HCT116 (cell line): ENCODE data around the gene PLEKHA5. TPM values are rescaled to one million over a fixed set of nuclear protein-coding genes. Genes with fewer than 3 reads are reported as not detected.

Source experiments
- ATAC-seq: fragments of 200-7000 bp; cut with Tn5 transposase; 2 replicates; pipeline ENCODE4 v1.9.1; 2020; ENCODE audit warnings: mild to moderate bottlenecking, moderate library complexity
- BruUV-seq: library from RNA; stranded (reverse); fragments of 400-500 nt; replicated peaks from 2 replicates; lab custom pipeline; 2021; lab: Mats Ljungman, UMichigan
- CTCF ChIA-PET: fragments of 300-600 bp; sonication (Branson Sonifier 250); formaldehyde crosslinking; loops from one replicate; lab custom pipeline; 2021; ENCODE audit warnings: antibody characterized with exemption; lab: Charles Lee
- POLR2A ChIA-PET: fragments of 300-600, 350-600 bp; sonication (Branson Sonifier 250); formaldehyde crosslinking; loops from one replicate; lab custom pipeline; 2021; ENCODE audit warnings: antibody characterized with exemption; lab: Charles Lee
- RAD21 ChIA-PET, 2 experiments: fragments of 300-600 bp; sonication (Branson Sonifier 250); formaldehyde crosslinking; loops; one replicate each; lab custom pipeline; 2023; ENCODE audit warnings: low total read pairs in 2 of 2; ENCODE audit not compliant: uncharacterized antibody in 2 of 2, unreplicated experiment in 2 of 2, low non-redundant PET in 1 of 2; lab: Charles Lee
- DNase-seq: peaks from one replicate; pipeline ENCODE4 v3.0.0-alpha.2; 2010; ENCODE audit warnings: low read depth, low spot score
- H2AFZ ChIP-seq: fragments of 200-600 bp; shearing (Covaris generic), sonication (generic); 2 replicates; pipeline ENCODE4 v1.6.1; 2017; ENCODE audit warnings: low read depth, mixed run types, mixed read lengths, antibody characterized with exemption, low read length; ENCODE audit not compliant: poor library complexity, severe bottlenecking
- H3K27ac ChIP-seq: 2 replicates; pipeline ENCODE4 v1.5.1; 2012; ENCODE audit warnings: low read depth, low read length
- H3K27me3 ChIP-seq: fragments of 200-600 bp; sonication (generic); 2 replicates; pipeline ENCODE4 v1.6.1; 2016; ENCODE audit warnings: mixed run types, low read length, mixed read lengths; ENCODE audit not compliant: insufficient read depth
- H3K36me3 ChIP-seq, 2 experiments: fragments of 200-500 bp in 1 of 2; fragments of 200-600 bp in 1 of 2; sonication (Bioruptor generic) in 1 of 2; sonication (generic) in 1 of 2; 2 replicates each; pipeline versions ENCODE4 v1.5.1 to v1.6.1; 2014 to 2016; ENCODE audit warnings: low read length in 2 of 2, inconsistent platforms in 1 of 2, mixed read lengths in 1 of 2, mixed run types in 1 of 2; ENCODE audit not compliant: insufficient read depth in 2 of 2, control insufficient read depth in 1 of 2
- H3K4me1 ChIP-seq, 2 experiments: fragments of 200-600 bp in 1 of 2; sonication (generic) in 1 of 2; 2 replicates each; pipeline versions ENCODE4 v1.5.1 to v1.6.1; 2012 to 2017; ENCODE audit warnings: low read length in 2 of 2, inconsistent platforms in 1 of 2, mild to moderate bottlenecking in 1 of 2, mixed read lengths in 1 of 2, mixed run types in 1 of 2, moderate library complexity in 1 of 2; ENCODE audit not compliant: insufficient read depth in 2 of 2, control insufficient read depth in 1 of 2
- H3K4me2 ChIP-seq: fragments of 200-600 bp; sonication (generic); 2 replicates; pipeline ENCODE4 v1.6.1; 2017; ENCODE audit warnings: mixed run types, low read length, mixed read lengths
- H3K4me3 ChIP-seq, 2 experiments: fragments of 200-600 bp in 1 of 2; sonication (generic) in 1 of 2; replicated peaks in 1 of 2; 2 replicates each; pipeline ENCODE4 v1.5.1; 2011 to 2016; ENCODE audit warnings: low read length in 2 of 2, control low read depth in 1 of 2, low read depth in 1 of 2, mild to moderate bottlenecking in 1 of 2, mixed read lengths in 1 of 2, mixed run types in 1 of 2
- H3K79me2 ChIP-seq: fragments of 200-600 bp; sonication (generic); 2 replicates; pipeline ENCODE4 v1.6.1; 2017; ENCODE audit warnings: mild to moderate bottlenecking, mixed run types, low read length, moderate library complexity, mixed read lengths; ENCODE audit not compliant: insufficient read depth
- H3K9ac ChIP-seq: fragments of 200-600 bp; sonication (generic); 2 replicates; pipeline ENCODE4 v1.6.1; 2016; ENCODE audit warnings: low read length, mixed read lengths
- H3K9me2 ChIP-seq: fragments of 200-600 bp; sonication (generic), shearing (Covaris generic); 2 replicates; pipeline ENCODE4 v1.6.1; 2017; ENCODE audit warnings: mixed run types, mild to moderate bottlenecking, moderate library complexity; ENCODE audit not compliant: insufficient read depth
- H3K9me3 ChIP-seq, 2 experiments: fragments of 200-500 bp in 1 of 2; fragments of 200-600 bp in 1 of 2; sonication (Bioruptor generic) in 1 of 2; sonication (generic) in 1 of 2; 2 replicates each; pipeline ENCODE4 v1.6.1; 2014 to 2017; ENCODE audit warnings: low read length in 2 of 2, mixed read lengths in 2 of 2, inconsistent platforms in 1 of 2, low read depth in 1 of 2, mild to moderate bottlenecking in 1 of 2, mixed run types in 1 of 2, moderate library complexity in 1 of 2; ENCODE audit not compliant: control insufficient read depth in 1 of 2, insufficient read depth in 1 of 2
- H4K20me1 ChIP-seq: fragments of 200-600 bp; sonication (generic), shearing (Covaris generic); 2 replicates; pipeline ENCODE4 v1.6.1; 2017; ENCODE audit warnings: mixed run types, mild to moderate bottlenecking, moderate library complexity; ENCODE audit not compliant: insufficient read depth
- CBX3 ChIP-seq: IDR thresholded peaks from 2 replicates; pipeline ENCODE4 v1.6.1; 2012; ENCODE audit warnings: low read depth
- CEBPB ChIP-seq: IDR thresholded peaks from 2 replicates; pipeline ENCODE4 v1.6.1; 2012; ENCODE audit warnings: low read depth
- EZH2 ChIP-seq: fragments of 200-600 bp; sonication (generic); IDR thresholded peaks from 2 replicates; pipeline ENCODE4 v1.6.1; 2017; ENCODE audit warnings: antibody characterized with exemption, mixed run types
- FOSL1 ChIP-seq: IDR thresholded peaks from 2 replicates; pipeline ENCODE4 v1.6.1; 2012; ENCODE audit warnings: low read depth
- POLR2A ChIP-seq: IDR thresholded peaks from 2 replicates; pipeline ENCODE4 v1.7.0; 2011; ENCODE audit warnings: borderline replicate concordance; ENCODE audit not compliant: insufficient read depth, insufficient read length; ENCODE audit errors: extremely low read depth
- SIN3A ChIP-seq: IDR thresholded peaks from 2 replicates; pipeline ENCODE4 v1.6.1; 2012; ENCODE audit warnings: low read depth
- SRF ChIP-seq: IDR thresholded peaks from 2 replicates; pipeline ENCODE4 v1.6.1; 2012; ENCODE audit warnings: low read depth
- TCF7L2 ChIP-seq: IDR thresholded peaks from 2 replicates; pipeline ENCODE4 v1.7.0; 2011; ENCODE audit warnings: borderline replicate concordance, inconsistent platforms; ENCODE audit not compliant: insufficient read depth, insufficient read length; ENCODE audit errors: extremely low read depth
- ZFX ChIP-seq: fragments of 450-650 bp; IDR thresholded peaks from 2 replicates; pipeline ENCODE4 v1.6.1; 2017
- ZNF274 ChIP-seq: fragments of 200-500 bp; sonication (Bioruptor generic); IDR thresholded peaks from 2 replicates; pipeline ENCODE4 v1.6.1; 2014; ENCODE audit warnings: mild to moderate bottlenecking, low read depth, low read length, inconsistent platforms
- intact Hi-C: fragments of 100-400 bp; cut with micrococcal nuclease; formaldehyde crosslinking; loops from 2 replicates; pipeline ENCODE4 v1.10.0; 2022
- total RNA-seq: library from RNA; stranded (reverse); gene quantifications from one replicate; pipeline ENCODE4 v1.2.1, GENCODE V29; 2021; ENCODE audit not compliant: unreplicated experiment
- TF ChIP-seq, protein P1 (sequence below): IDR thresholded peaks from 2 replicates; pipeline ENCODE4 v1.6.1; 2012; ENCODE audit warnings: low read depth
- TF ChIP-seq, protein P2 (sequence below): IDR thresholded peaks from 2 replicates; pipeline ENCODE4 v1.6.1; 2012
- TF ChIP-seq, protein P3 (sequence below), 3 experiments: fragments of 200-600 bp in 1 of 3; sonication (generic) in 1 of 3; IDR thresholded peaks in 2 of 3; conservative IDR thresholded peaks in 1 of 3; 2 replicates each; pipeline ENCODE4 v1.5.1; 2012 to 2017; ENCODE audit warnings: low read depth in 2 of 3, low read length in 2 of 3, antibody characterized with exemption in 1 of 3, borderline replicate concordance in 1 of 3, control low read depth in 1 of 3, mild to moderate bottlenecking in 1 of 3, mixed read lengths in 1 of 3, mixed run types in 1 of 3, moderate library complexity in 1 of 3; ENCODE audit not compliant: insufficient read depth in 1 of 3
- TF ChIP-seq, protein P4 (sequence below): IDR thresholded peaks from 2 replicates; pipeline ENCODE4 v1.6.1; 2011; ENCODE audit warnings: mild to moderate bottlenecking, low read length, moderate library complexity; ENCODE audit not compliant: insufficient replicate concordance; ENCODE audit errors: extremely low read depth

PLEKHA5 gene
- total RNA-seq, 1 experiment from 2014 or later = 18.9 TPM

DNA sequence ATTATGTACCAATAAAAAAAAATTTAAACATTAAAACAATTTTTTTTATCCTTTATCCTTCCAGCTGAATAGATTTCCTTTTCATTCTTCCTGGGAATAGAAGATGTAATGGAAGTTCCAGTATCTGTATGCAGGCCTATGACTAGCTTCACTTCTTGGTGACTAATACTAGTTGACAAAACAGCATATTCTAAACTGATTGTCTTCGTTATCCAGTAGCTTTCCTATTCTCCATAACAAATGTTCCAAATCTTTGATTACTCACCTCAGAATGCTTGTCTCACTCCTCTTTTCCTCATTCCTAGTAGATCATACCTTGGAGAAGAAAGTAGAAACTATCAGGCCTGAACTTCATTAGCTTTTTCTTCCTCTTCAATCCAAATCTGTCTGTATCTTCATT, 70.7 kb downstream of the PLEKHA5 start:
- H2AFZ ChIP-seq = no peak overlapping the region
- no peak overlapping the region for H3K27ac ChIP-seq
- ATAC-seq = no peak
- H3K79me2 ChIP-seq = peaks cover 22% of the 10 kb centered on the region
- POLR2A ChIA-PET = no interaction called here
- RAD21 ChIA-PET = no interaction called here
- H3K27me3 ChIP-seq = no peaks in the 10 kb centered on the region
- CTCF ChIA-PET = interaction anchor here (1.2 to 1.9 kb wide), 2 partner anchors 14 to 20 kb away, joined by 5 to 8 read pairs; no protein-coding TSS in a partner anchor
- H3K4me3 ChIP-seq = no peak overlapping the region
- H3K9ac ChIP-seq = no peak overlapping the region
- TF ChIP-seq FOSL1 (no peak), CBX3 (no peak)
- intact Hi-C loops = no loop called here
- no peaks in the 10 kb centered on the region for H3K4me1 ChIP-seq
- no peak overlapping the region for H3K4me2 ChIP-seq
- no peaks in the 10 kb centered on the region for H4K20me1 ChIP-seq
- no TSS peak for BruUV-seq
- no peaks in the 10 kb centered on the region for H3K9me3 ChIP-seq
- no peak for DNase-seq
- H3K36me3 ChIP-seq = no peaks in the 10 kb centered on the region
- H3K9me2 ChIP-seq = no peaks in the 10 kb centered on the region

DNA sequence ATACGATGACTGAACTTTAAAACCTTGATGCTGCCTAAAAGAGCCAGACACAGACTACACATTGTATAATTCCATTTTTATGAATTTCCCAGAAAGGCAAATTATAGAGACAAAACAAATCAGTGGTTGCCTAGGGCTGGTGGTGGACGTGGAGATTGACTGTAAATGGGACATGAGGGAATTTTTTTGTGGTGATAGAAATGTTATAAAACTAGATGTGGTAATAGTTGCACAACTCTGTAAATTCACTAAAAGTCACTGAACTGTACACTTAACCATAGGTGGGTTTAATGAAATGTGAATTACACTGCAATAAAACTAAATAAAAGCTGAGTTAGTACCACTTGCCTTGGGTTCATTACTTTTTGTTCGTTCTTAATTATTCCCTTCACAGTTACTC, 72.1 kb downstream of the PLEKHA5 start:
- intact Hi-C loops = no loop called here
- Histone ChIP-seq H4K20me1 (no peaks in the 10 kb centered on the region), H3K4me2 (no peak overlapping the region), H3K27ac (no peak overlapping the region), H3K79me2 (peaks cover 21% of the 10 kb centered on the region), H3K4me1 (no peaks in the 10 kb centered on the region), H3K36me3 (no peaks in the 10 kb centered on the region), H3K27me3 (no peaks in the 10 kb centered on the region), H3K9ac (no peak overlapping the region), H3K9me3 (no peaks in the 10 kb centered on the region), H2AFZ (no peak overlapping the region), H3K9me2 (no peaks in the 10 kb centered on the region), H3K4me3 (no peak overlapping the region)
- no peak for ATAC-seq
- no peak for DNase-seq
- ChIA-PET CTCF (no interaction called here), RAD21 (no interaction called here), POLR2A (no interaction called here)
- BruUV-seq = no TSS peak
- TF ChIP-seq, protein P1, sequence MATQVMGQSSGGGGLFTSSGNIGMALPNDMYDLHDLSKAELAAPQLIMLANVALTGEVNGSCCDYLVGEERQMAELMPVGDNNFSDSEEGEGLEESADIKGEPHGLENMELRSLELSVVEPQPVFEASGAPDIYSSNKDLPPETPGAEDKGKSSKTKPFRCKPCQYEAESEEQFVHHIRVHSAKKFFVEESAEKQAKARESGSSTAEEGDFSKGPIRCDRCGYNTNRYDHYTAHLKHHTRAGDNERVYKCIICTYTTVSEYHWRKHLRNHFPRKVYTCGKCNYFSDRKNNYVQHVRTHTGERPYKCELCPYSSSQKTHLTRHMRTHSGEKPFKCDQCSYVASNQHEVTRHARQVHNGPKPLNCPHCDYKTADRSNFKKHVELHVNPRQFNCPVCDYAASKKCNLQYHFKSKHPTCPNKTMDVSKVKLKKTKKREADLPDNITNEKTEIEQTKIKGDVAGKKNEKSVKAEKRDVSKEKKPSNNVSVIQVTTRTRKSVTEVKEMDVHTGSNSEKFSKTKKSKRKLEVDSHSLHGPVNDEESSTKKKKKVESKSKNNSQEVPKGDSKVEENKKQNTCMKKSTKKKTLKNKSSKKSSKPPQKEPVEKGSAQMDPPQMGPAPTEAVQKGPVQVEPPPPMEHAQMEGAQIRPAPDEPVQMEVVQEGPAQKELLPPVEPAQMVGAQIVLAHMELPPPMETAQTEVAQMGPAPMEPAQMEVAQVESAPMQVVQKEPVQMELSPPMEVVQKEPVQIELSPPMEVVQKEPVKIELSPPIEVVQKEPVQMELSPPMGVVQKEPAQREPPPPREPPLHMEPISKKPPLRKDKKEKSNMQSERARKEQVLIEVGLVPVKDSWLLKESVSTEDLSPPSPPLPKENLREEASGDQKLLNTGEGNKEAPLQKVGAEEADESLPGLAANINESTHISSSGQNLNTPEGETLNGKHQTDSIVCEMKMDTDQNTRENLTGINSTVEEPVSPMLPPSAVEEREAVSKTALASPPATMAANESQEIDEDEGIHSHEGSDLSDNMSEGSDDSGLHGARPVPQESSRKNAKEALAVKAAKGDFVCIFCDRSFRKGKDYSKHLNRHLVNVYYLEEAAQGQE = no peak
- no peak for TF ChIP-seq ZNF274
- no peak for TF ChIP-seq CEBPB
- no peak for TF ChIP-seq ZFX
- no peak for TF ChIP-seq TCF7L2
- no peak for TF ChIP-seq SRF
- TF ChIP-seq, protein P2, sequence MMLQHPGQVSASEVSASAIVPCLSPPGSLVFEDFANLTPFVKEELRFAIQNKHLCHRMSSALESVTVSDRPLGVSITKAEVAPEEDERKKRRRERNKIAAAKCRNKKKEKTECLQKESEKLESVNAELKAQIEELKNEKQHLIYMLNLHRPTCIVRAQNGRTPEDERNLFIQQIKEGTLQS = no peak
- no peak for TF ChIP-seq EZH2
- TF ChIP-seq, protein P3, sequence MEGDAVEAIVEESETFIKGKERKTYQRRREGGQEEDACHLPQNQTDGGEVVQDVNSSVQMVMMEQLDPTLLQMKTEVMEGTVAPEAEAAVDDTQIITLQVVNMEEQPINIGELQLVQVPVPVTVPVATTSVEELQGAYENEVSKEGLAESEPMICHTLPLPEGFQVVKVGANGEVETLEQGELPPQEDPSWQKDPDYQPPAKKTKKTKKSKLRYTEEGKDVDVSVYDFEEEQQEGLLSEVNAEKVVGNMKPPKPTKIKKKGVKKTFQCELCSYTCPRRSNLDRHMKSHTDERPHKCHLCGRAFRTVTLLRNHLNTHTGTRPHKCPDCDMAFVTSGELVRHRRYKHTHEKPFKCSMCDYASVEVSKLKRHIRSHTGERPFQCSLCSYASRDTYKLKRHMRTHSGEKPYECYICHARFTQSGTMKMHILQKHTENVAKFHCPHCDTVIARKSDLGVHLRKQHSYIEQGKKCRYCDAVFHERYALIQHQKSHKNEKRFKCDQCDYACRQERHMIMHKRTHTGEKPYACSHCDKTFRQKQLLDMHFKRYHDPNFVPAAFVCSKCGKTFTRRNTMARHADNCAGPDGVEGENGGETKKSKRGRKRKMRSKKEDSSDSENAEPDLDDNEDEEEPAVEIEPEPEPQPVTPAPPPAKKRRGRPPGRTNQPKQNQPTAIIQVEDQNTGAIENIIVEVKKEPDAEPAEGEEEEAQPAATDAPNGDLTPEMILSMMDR (IDR thresholded peaks at IDR 0.05 in 2 of 3, conservative IDR thresholded peaks at IDR 0.05 in 1 of 3; ENCODE audit: borderline replicate concordance in 1 of 3, insufficient read depth in 1 of 3, low read depth in 2 of 3, low read length in 2 of 3) = no peak
- TF ChIP-seq SIN3A = no peak
- TF ChIP-seq POLR2A = no peak
- TF ChIP-seq, protein P4, sequence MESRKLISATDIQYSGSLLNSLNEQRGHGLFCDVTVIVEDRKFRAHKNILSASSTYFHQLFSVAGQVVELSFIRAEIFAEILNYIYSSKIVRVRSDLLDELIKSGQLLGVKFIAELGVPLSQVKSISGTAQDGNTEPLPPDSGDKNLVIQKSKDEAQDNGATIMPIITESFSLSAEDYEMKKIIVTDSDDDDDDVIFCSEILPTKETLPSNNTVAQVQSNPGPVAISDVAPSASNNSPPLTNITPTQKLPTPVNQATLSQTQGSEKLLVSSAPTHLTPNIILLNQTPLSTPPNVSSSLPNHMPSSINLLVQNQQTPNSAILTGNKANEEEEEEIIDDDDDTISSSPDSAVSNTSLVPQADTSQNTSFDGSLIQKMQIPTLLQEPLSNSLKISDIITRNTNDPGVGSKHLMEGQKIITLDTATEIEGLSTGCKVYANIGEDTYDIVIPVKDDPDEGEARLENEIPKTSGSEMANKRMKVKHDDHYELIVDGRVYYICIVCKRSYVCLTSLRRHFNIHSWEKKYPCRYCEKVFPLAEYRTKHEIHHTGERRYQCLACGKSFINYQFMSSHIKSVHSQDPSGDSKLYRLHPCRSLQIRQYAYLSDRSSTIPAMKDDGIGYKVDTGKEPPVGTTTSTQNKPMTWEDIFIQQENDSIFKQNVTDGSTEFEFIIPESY = no peak
